Inflammatory macrophage treated with lipopolysaccharide for 4 hours (primary cell): ENCODE measurements around the gene TP53BP1.
A peak's percentile ranks its signal among the peaks of the same experiment; 100 is the strongest.
"Not testable (repeated sequence)": the region's sequence is repeated elsewhere in the genome, so short reads cannot be mapped to it uniquely, and the experiment has no call there.

ENCODE experiments used
- DNase-seq: peaks from one replicate; pipeline ENCODE4 v3.0.0-alpha.2; 2020

TP53BP1 gene

DNA sequence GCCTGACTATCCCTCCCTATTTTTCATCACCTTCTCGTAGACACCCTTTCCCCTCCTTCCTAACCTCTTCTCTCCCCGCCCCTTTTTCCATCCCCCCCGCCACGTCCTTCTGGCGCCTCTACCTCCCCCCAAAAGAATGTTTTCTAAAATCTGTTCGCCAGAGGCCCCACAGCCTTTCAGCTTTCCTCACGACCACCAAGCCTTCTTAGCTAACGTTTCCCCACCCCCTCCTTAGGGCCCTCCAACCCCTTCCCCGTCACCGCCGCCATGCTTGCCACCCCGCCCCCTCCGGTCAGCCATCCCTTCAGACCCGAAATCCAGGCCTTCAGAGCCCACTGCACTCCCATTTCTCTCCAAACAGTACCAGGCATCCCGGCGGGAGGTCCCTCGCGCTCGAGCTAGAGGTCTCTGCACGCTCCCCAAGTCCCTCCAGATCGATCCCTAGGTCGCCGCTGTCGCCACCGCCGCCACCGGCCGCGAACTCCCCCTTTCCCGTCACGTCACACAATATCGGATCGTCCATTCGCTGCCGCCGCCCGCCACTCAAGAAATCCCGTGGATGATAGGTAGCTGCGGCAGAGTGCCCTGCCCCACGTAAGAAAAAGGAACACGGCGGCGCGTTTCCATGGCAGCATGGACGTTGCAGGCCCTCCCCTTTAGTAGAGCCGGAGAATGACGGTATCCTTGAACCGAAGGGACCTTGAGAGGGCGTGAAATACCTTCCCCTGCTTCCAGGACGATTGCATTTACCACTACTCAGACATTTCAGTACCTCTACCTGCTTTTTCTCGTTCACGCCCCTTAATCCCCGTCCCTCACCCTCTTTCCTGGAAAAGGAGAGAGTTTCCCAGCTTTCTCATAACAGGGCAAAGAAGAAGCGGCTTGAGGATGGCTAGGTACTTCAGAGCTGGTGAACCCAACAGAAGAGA, at the start of gene TP53BP1:
TP53BP1 (minus strand) TSS at position 484 of the 929 bp plus-strand sequence; CDS start at position 371, 113 bp downstream.
- peak; percentile 96 for DNase-seq

GRCh38 chr15:43541785-43542184, 48.8 kb upstream of the TP53BP1 start:
- no peak for DNase-seq

GRCh38 chr15:43538091-43538490, 45.1 kb upstream of the TP53BP1 start:
- no peak for DNase-seq

- DNase-seq: no peak
Observed at GRCh38 chr15:43534897-43535296, 41.9 kb upstream of the TP53BP1 start.

GRCh38 chr15:43532826-43533225, 39.9 kb upstream of the TP53BP1 start:
- not testable (repeated sequence) for DNase-seq

GRCh38 chr15:43531018-43531670, 38.2 kb upstream of the TP53BP1 start:
- DNase-seq: no peak

- DNase-seq: no peak
Observed at GRCh38 chr15:43529587-43530345, 36.8 kb upstream of the TP53BP1 start.

DNA sequence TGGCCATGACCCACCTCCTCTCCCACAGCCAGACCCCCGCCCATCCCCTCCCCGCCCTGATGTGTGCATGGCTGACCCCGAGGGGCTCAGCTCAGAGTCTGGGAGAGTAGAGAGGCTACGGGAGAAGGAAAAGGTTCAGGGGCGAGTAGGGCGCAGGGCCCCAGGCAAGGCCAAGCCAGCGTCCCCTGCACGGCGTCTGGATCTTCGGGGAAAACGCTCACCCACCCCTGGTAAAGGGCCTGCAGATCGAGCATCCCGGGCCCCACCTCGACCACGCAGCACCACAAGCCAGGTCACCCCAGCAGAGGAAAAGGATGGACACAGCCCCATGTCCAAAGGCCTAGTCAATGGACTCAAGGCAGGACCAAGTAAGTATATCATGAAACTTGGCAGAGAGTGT, 36.2 kb upstream of the TP53BP1 start:
- DNase-seq: no peak

GRCh38 chr15:43528542-43529007, 35.6 kb upstream of the TP53BP1 start:
- DNase-seq: no peak

DNA sequence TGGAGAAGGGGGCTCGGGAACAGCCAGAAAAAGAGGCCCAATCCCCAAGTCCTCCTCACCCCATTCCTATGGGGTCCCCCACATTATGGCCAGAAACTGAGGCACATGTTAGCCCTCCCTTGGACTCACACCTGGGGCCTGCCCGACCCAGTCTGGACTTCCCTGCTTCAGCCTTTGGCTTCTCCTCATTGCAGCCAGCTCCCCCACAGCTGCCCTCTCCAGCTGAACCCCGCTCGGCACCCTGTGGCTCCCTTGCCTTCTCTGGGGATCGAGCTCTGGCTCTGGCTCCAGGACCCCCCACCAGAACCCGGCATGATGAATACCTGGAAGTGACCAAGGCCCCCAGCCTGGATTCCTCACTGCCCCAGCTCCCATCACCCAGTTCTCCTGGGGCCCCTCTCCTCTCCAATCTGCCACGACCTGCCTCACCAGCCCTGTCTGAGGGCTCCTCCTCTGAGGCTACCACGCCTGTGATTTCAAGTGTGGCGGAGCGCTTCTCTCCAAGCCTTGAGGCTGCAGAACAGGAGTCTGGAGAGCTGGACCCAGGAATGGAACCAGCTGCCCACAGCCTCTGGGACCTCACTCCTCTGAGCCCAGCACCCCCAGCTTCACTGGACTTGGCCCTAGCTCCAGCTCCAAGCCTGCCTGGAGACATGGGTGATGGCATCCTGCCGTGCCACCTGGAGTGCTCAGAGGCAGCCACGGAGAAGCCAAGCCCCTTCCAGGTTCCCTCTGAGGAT, 35.0 kb upstream of the TP53BP1 start:
- DNase-seq: no peak

- no peak for DNase-seq
Observed at GRCh38 chr15:43527016-43527801, 34.3 kb upstream of the TP53BP1 start.

GRCh38 chr15:43526261-43526930, 33.4 kb upstream of the TP53BP1 start:
- DNase-seq: no peak

DNA sequence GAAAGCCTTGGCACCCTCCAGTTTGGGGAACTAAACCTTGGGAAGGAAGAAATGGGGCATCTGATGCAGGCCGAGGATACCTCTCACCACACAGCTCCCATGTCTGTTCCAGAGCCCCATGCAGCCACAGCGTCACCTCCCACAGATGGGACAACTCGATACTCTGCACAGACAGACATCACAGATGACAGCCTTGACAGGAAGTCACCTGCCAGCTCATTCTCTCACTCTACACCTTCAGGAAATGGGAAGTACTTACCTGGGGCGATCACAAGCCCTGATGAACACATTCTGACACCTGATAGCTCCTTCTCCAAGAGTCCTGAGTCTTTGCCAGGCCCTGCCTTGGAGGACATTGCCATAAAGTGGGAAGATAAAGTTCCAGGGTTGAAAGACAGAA, 32.2 kb upstream of the TP53BP1 start:
- DNase-seq: no peak

DNA sequence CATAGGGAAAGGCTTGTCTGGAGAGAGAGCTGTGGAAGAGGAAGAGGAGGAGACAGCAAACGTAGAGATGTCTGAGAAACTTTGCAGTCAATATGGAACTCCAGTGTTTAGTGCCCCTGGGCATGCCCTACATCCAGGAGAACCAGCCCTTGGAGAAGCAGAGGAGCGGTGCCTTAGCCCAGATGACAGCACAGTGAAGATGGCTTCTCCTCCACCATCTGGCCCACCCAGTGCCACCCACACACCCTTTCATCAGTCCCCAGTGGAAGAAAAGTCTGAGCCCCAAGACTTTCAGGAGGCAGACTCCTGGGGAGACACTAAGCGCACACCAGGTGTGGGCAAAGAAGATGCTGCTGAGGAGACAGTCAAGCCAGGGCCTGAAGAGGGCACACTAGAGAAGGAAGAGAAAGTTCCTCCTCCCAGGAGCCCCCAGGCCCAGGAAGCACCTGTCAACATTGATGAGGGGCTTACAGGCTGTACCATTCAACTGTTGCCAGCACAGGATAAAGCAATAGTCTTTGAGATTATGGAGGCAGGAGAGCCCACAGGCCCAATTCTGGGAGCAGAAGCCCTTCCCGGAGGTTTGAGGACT, 31.4 kb upstream of the TP53BP1 start:
- DNase-seq: no peak

GRCh38 chr15:43523646-43524045, 30.7 kb upstream of the TP53BP1 start:
- DNase-seq: no peak

- no peak for DNase-seq
Observed at GRCh38 chr15:43522247-43522646, 29.3 kb upstream of the TP53BP1 start.

GRCh38 chr15:43521419-43521818, 28.5 kb upstream of the TP53BP1 start:
- DNase-seq: no peak

- no peak for DNase-seq
Observed at GRCh38 chr15:43520138-43520537, 27.2 kb upstream of the TP53BP1 start.

- no peak for DNase-seq
Observed at GRCh38 chr15:43519196-43519595, 26.2 kb upstream of the TP53BP1 start.

- no peak for DNase-seq
Observed at GRCh38 chr15:43518197-43518761, 25.3 kb upstream of the TP53BP1 start.
